GDM1 (cell line): ENCODE measurements around the gene MTCL1.

ENCODE experiments used
- DNase-seq: peaks from one replicate; lab custom pipeline; 2025; lab: John Stamatoyannopoulos, UW

The MTCL1 gene

DNA sequence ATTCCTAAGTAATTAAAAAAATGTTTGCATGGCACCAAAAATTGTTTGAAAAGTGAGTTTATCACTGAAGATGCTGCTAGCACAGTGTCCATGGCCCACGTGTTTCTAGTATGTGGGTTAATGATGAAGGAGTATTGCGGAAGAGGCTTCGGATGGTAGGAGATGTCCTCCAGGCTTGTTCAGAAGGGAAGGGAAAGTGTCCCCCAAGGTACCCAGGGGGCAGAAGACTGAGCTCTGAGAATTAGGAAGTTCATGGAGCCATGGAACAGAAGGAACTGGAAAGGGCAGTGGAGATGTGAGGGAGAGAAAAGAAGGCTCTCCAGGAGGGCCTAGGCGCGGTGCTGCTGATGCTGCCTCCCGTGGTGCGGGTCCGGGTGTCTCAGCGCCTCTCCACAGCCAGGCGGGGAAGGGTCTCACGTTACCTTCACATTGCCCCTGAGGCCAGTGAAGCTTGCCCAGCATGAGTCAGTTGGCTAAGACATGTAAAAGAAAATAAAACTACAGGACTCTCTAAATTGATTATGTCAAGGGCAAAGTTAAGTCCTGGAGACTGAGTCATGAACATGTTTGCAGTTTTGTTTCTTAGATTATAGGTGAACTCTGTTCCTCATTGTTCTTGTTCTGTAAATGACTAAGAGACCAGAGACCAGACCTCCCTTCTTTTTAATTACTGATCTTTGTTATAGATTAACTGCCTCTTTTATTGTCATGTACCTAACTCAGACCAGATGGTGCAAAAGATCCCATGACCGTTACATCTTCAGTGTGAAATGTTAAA lies 89.0 kb downstream of the MTCL1 start:
- DNase-seq, result no peak

DNA sequence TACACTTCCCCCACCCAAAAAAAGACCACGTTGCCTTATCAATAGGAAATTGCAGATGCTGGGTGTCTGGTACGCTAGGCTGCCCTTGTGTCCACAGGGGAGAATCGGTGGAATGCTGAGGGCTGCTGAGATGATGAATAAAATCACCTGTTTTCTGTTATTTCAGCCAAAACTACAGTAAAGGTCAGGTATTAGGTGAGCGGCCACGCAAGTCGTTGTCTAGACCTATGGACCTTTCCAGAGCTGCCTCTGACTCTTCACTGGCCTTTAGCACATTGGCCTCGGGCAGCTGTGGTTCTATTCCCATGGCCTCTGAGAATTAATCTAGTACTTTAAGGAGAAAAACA lies 89.6 kb downstream of the MTCL1 start:
- no peak for DNase-seq

DNA sequence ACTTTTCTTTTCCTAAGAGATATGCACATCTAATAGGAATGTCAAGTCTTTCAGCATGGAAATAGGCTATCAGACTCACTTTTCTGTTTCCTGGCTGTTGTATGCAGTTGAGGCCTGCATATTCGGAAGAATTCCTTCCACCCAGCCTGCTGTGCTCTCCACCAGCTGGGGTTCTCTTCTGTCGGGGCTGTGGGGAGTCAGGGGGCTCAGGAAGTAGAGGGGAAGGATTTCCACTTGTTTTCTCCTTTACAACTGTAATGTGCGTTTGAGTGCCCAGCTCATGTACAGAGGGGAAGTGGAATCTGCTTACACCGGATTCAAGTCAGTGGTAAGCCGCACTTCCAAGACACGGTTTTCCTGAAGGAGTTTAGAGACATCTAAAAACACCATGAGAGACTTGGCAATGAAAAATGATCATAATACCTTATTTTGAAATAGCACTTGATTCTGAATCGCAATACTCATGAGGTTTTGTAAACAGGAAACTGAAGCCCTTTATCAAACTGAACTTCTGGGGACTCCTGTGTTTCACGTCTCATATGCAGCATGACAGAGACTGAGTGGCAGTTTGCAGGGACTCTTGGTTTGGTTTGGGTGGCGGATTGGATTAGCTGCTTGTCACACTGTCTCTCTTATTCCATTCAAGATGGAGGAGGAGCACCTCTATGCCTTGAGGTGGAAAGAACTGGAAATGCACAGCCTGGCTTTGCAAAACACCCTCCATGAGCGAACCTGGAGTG lies 90.4 kb downstream of the MTCL1 start:
- no peak for DNase-seq

DNA sequence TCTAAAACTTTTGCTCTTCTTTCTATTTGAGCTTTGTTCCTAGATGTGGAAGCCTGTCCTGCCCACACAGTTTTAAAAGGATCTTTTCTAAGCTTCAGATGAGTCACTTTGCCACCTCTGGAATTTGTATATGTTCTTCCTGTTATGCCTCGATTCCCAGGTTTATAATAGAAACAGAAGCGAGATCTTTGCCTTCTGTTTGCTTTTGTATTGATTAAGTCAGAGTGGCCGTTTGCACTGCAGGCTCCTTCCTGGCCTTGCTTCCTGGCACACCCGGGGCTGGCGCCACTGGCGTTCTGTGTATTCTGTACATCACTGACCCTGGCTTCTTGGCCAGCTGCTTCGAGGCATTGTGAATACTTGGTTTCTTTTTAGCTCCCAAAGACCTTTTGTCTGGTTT lies 91.8 kb downstream of the MTCL1 start:
- DNase-seq, result no peak

DNA sequence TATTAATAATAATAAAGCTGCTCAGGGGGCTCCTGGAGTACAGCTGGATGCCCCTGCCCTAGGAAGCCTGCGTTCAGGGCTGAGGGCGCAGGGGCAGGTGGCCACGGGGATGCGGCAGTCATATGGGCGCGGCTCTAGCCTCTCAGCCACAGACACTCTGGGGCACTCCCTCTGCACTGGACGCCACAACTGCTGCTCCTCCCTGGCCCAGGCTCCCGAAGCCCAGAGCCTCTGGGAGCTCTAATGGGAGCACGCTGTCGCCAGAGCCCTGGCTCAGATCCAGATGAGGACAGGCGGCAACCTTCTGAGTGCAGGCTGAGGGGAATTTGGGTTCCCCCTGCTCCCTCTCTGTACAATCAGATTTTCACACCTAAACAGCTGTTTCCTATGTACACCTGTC lies 93.6 kb downstream of the MTCL1 start:
- DNase-seq, result no peak

DNA sequence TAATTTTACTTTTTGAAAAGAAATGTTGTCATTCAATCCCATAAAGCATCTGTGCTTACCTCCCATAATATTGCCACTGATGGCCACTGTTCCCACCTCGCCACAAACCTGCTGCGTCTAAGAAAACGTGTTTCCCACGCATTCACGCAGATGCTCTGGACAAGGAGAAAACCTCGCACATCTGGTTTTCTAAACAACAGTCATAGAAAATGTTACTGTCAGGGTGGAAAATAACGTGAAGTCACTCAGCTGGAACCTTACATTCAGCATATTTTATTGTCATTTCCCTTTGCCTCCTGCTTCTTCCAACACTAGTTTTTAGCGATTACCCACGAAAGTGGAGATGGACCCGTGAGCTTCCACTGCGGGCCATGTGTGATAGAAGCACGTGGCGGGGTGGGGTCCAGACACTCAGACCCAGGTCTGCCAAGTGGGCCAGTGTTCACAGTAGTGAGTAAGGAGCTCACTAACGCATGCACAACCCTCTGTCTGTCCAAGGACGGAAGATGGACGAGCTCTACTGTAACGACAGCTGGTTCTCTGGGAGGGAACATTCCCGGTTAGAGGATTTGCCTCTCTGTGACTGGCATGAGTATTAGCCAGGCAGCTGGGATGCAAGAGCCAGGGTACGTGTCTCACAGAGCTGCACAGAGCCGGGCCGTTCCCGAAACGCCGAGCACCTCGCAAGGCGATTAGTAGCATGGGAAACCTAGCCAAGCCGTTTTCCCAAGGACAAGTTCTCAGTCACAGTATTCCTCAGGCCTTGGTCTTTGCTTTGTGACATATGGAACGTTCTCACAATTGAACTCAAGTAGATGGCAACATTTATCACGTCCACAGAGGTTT lies 94.5 kb downstream of the MTCL1 start:
- no peak for DNase-seq

DNA sequence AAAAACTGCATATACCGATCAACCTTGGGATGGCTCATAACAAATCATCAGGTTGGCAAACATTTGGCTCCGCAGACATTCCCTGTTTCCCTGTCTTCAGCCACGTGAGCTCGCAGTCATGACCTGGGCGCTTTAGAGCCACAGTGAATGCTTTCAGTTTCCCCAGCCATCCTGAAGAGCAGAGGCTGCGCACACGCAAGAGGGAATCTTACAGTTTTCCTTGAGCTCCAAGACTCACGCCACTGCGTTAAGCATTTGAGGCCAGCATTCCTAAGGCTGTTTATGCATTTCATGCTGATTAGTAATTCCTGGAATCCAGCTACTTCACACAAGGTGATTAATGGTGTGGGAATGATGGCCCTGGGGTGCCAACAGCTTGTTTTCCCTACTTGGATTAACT lies 95.1 kb downstream of the MTCL1 start:
- DNase-seq, result no peak

DNA sequence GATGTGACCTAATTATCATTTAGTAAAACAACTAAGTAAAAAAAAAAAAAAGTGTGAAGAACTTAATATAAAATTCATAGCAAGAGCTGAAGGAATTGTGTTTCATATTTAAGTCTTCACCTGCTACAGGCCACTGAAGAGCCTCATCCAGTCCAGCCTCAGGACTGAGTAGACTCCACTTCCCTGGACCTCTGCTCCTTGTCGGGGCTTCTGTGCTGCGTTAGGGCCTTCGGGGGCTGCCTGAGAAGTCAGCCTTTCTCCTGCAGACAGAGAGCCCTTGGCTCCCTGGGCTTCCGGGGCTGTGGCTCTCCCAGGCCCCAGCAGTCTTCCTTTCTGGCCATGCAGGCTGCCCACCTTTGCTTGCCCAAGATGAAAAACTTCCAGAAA lies 95.5 kb downstream of the MTCL1 start:
- no peak for DNase-seq

DNA sequence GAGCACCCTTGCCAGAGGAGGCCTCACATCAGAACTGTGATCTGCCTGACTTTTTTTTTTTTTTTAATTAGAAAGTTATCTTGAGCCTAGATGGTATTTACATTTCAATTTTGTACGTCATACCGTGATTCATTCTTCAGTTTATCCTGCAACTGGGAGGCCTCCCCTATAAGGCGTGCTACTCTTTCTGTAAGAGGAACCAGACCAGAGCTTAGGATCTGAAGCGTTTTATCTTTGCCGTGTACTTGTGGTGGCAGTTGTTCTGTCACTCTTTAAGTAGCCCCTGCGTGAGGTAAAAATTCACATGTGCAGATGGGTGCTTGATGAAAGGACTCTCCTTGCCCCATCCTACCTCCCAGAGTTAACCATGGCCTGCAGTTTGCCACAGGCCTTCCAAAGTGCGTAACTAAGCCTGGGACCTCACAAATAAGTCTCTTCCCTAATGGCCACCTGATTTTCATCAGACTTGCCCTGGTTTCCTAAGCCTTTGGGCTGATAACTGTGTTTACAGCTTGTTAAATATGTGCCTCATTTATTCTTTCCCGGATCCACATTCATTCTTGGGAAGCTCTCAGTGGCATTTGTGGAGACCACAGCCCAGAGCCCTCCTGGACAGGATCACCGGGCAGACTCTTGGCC lies 96.0 kb downstream of the MTCL1 start:
- DNase-seq, result no peak

DNA sequence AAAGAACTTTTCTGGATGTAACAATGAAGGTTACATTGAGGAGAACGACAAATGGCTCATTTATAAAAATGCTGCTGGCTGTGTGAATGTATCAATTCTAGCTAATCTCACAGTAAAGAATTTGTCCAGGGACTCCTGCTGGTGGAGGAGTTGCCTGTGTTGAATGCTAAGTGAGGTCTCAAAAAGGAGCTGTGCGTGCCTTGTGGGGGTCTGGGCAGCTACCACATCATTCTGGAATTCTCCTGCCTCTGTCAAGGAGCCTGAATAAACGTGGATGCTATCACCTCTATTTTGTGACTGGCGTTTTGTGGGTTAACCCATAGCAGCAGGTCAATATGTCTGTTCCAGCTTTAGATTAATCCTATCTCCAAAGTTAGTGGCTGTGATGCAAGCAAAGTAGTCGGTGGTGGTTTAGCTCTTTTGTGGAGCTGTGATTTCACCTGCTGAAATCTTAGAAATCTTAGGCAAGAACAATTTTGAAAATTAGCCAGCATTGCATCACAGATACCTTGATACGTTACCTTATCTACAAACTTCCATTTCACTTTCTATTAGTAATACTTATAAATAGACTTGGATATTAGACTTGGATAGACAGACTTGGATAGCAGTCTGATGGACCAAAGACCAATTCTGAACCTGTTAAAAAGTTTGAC lies 96.8 kb downstream of the MTCL1 start:
- no peak for DNase-seq

DNA sequence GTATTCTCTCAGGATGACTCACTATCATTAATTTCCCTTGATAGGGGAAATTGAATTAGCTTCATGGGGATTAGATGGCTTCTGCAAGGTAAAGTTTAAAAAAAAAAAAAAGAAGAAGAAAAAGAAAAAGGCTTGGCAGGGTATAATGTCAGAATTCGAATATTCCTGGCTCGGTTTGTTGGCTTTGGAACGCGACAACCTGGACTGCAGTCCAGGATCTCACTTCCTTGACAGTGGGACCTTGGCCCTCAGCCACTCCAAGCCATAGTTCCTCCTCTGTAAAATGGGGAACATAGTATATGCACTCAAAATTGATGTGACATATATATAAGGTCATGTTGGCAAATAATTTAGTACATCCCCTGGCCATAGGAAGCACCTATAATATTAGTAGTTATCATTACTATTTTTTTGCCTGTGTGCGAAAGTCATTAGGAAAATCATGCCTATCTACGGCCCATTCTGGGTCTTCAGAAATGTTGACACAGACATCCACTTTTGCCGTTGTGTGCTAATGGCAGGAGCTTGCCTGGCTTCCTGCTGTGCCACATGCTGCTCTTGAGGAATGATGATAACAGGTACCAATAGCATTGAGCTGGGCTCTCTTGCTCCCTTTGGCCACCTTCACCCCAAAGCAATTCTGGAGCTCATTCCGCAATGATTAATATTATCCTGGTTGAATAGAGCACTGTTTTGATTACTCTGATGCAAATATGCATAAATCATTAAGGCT lies 97.9 kb downstream of the MTCL1 start:
- DNase-seq, result no peak

DNA sequence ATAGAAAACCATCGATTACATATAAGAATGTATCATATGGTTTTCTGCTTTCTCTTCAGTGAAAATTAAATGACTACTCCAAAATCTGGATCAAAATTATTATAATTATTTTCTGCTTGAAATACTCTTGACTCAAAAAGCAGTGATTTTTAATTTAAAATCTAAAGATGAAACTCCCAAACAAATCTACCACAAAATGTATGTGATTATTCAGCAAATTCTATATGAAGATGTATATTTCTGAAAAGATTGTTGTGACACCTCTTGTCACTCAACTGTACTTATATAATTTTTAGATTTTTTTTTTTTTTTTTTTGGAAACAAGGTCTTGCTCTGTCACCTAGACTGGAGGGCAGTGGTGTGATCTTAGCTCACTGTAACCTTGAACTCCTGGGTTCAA lies 98.6 kb downstream of the MTCL1 start:
- DNase-seq, result no peak

DNA sequence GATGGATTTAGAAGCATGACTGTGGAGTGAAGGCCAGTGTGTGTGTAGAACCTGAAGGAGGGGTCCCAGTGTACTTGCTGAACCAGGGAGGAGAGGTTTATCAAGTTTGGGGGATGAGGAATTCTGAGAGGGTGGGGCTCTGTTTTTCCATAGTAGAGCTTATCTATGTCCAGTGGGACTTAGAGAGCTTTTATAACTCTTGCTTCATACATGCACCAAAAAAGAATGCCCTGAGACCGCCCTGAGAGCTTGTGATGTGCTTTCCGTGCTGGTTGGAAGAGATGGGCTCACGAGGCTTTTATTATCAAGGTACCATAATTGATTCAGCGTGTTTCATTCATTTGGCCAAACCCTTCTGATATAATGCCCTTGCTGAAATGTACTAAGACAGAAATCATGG lies 100.2 kb downstream of the MTCL1 start:
- no peak for DNase-seq

DNA sequence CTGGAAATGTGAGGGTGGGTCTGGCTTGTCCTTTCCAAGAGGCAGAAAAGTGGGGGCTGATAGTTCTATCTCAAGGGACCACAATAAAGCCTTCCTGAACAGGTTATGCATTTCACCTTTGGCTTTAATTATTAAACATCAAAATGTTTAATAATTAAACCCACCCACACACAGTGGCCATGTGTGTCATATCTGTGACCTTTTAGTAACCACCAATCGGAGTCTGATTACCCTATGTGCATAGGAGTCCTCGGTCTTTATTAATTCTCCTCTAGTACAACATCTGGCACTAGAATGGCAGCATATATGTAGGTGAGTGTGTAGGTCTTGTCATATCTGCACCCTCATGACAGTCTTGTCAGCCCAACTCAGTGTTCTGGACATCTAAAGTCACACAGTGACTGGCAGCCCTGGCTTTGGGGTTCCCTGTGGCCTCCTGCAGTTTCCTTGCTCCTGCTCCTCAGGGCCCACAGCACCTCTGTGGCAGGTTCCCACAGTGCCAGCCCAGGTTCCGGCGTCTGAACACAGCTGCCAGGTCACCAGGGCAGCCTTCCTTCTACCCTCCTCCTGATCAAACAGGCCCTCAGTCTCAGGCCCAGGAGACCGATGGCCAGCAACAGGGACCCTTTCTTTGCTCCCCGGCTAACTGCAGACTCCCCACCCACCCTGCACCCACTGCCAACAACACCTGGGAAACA lies 100.9 kb downstream of the MTCL1 start:
- no peak for DNase-seq

DNA sequence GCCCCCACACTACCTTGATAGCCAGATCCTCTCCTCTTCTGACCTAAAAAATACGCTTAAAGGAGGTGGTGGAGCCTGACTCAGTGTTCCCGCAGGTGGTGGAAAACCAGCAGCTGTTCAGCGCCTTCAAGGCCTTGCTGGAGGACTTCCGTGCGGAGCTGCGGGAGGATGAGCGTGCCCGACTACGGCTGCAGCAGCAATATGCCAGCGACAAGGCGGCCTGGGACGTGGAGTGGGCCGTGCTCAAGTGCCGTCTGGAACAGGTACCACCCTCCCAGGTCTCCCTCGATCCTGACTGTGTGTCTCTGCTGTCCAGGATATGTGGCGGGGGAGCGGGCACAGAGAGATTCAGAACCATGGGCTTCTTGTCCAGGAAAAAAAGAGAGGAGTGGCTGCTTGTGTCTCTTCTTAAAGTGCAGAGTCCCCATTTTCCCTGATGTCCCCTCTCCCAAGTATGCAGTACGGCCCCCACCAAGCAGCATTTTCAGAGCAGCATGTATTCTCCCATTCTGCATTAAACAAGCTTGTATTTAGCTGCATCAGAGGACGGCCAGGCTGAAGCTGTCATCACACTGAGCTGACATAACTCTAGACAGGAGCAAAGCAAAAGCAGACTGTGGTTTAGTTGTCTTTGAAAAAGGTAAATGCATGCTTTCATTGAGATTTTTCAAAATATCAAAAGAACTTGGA lies 101.6 kb downstream of the MTCL1 start:
- DNase-seq, result no peak

DNA sequence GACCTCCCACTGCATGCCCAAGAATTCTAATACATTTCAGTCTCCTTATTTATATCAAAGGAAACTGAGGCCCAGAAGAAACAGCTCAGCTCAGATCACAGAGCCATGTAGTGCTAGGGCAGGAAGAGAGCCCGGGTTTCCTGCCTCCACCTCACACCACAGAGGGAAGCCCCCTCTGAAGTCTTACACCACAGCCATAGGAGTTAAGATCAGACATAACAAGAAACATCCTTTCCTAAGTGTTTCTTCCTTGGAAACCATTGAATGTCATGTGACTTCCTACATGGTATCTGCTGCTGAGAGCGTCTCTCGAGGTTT lies 102.1 kb downstream of the MTCL1 start:
- DNase-seq, result no peak

DNA sequence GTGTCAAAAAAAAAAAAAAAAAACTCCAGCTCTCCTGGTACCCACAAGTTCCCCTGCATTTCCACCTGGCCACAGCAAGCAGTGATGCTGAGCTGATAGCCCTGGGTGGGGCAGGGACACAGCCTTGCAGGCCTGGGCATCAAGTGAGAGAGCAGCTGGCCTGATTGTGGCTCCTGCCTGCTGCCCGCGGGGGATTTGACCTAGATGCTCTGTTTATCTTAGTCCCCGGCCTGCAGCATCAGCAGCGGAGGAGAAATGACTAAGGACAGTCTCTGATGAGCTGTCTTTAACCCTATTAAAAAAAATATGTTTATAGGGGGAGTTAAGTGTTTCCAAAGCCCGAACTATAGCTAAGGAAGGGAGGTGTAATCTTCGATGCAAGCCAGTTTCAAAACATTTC lies 102.6 kb downstream of the MTCL1 start:
- DNase-seq, result no peak

DNA sequence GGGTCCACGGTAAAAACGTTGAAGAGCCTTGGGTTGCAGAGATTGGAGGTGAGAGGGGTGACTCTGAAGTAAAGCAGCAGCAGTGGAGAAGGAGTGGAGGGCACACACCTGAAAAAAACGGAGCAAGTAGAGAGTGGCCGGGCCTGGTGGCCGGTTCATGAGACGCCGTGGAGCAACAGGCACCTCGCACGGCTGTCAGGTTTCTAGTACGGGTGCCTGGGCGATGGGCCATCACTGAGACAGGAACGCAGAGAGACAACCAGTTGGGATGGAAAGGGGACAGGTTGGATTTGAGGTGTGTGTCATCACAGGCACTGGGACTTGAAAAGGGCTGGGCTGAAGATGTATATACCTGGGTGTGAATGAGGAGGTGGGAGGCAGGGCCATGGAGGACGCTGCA lies 104.2 kb downstream of the MTCL1 start:
- DNase-seq, result no peak

DNA sequence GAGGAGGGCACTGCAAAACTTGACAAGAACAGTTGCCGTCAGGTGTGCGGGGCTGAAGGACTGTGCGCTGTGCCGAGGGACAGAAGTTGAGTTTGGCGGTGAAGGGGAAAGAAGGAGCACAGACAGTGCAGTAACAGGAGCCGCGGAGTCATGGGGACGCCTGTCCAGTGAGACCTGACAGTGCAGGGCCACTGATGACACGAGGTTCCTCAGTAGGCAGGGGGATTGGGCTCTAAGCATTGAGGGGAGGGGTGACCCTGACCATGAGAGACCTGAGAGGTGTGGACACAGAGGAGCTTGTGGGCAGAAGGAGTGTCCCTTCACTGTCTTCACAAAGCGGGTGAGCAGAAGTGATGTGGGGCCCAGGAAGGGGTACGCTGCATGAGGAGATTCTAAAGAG lies 104.8 kb downstream of the MTCL1 start:
- no peak for DNase-seq

DNA sequence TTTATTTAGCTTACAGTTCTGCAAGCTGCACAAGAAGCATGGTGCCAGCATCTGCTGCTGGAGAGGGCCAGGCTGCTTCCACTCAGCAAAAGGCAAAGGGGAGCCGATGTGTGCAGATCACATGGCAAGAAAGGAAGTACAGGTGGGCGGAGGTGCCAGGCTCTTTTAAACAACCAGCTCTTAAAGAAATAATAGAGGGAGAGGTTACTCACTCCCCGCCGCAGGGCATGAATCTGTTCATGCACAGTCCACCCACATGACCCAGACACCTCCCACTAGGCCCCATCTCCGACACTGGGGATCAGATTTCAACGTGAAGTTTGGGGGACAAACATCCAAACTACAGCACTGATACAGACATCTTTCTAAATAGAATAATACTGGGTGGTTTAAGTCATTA lies 105.8 kb downstream of the MTCL1 start:
- DNase-seq, result no peak
